Activated CD4-positive, alpha-beta T cell treated with anti-CD3 and anti-CD28 coated beads, Interleukin-2, amount 10 ng/mL, durations not matched to agents 24 days and 14 days (primary cell): ENCODE measurements around the gene EML6. TPM values are rescaled to one million over a fixed set of nuclear protein-coding genes. Genes with fewer than 3 reads are reported as not detected.
"Not testable (repeated sequence)": the region's sequence is repeated elsewhere in the genome, so short reads cannot be mapped to it uniquely, and the experiment has no call there.

Source experiments
- DNase-seq: peaks from one replicate; pipeline ENCODE4 v3.0.0; 2022
- H3K27ac Mint-ChIP-seq: one replicate; pipeline ENCODE4 v1.8.0; 2022; ENCODE audit warnings: mild to moderate bottlenecking, mixed read lengths
- H3K27me3 Mint-ChIP-seq: one replicate; pipeline ENCODE4 v1.8.0; 2022; ENCODE audit warnings: mixed read lengths
- H3K36me3 Mint-ChIP-seq: one replicate; pipeline ENCODE4 v1.8.0; 2022; ENCODE audit warnings: low read depth, mild to moderate bottlenecking, mixed read lengths
- H3K4me1 Mint-ChIP-seq: one replicate; pipeline ENCODE4 v1.8.0; 2021; ENCODE audit warnings: mixed read lengths
- H3K4me3 Mint-ChIP-seq: one replicate; pipeline ENCODE4 v1.8.0; 2022; ENCODE audit warnings: mild to moderate bottlenecking, moderate library complexity, mixed read lengths
- H3K9me3 Mint-ChIP-seq: one replicate; pipeline ENCODE4 v1.8.0; 2021; ENCODE audit warnings: mixed read lengths
- intact Hi-C: fragments of 100-400 bp; cut with micrococcal nuclease; formaldehyde crosslinking; loops from one replicate; pipeline ENCODE4 v1.15.1; 2023
- total RNA-seq: library from RNA; stranded (reverse); gene quantifications from 2 replicates; pipeline ENCODE4 v1.2.3, GENCODE V29; 2022

The EML6 gene
- total RNA-seq, 1 donor from 2014 or later = 0.77 TPM

- Mint-ChIP-seq H3K4me1 (no peaks in the 10 kb centered on the region), H3K36me3 (no peaks in the 10 kb centered on the region), H3K9me3 (no peaks in the 10 kb centered on the region), H3K27me3 (no peaks in the 10 kb centered on the region), H3K4me3 (no peak overlapping the region), H3K27ac (no peak overlapping the region)
- DNase-seq = no peak
- intact Hi-C loops = no loop called here
Observed at GRCh38 chr2:54840559-54841468, 117.4 kb downstream of the EML6 start.

GRCh38 chr2:54841500-54841899, 118.0 kb downstream of the EML6 start:
- H3K27me3 Mint-ChIP-seq, H3K9me3 Mint-ChIP-seq, intact Hi-C loops, H3K4me1 Mint-ChIP-seq, H3K27ac Mint-ChIP-seq, H3K4me3 Mint-ChIP-seq, H3K36me3 Mint-ChIP-seq, DNase-seq: not testable (repeated sequence)

DNA sequence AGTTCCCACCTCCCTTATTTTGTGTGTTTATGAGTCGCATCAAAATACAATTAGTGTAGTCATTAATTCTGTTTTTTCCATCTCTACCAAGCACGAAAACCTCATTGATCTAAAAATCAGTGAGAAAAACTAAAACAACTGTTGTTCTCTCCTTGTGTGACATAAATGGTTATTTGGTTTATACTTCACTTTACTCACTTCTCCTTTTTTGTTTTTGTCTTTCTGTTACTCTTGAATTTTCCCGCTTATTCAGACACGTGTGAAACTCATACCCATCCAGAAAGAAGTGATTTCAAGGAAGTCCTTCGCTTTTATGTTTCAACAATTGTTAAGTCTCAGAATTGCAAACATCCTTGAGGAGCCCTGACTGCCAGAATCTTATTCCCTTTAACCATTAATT, 121.6 kb downstream of the EML6 start:
- intact Hi-C loops = no loop called here
- no peaks in the 10 kb centered on the region for H3K4me1 Mint-ChIP-seq
- H3K27ac Mint-ChIP-seq = no peak overlapping the region
- H3K36me3 Mint-ChIP-seq = no peaks in the 10 kb centered on the region
- H3K4me3 Mint-ChIP-seq = no peak overlapping the region
- H3K27me3 Mint-ChIP-seq = peaks cover 1% of the 10 kb centered on the region
- no peak for DNase-seq
- no peaks in the 10 kb centered on the region for H3K9me3 Mint-ChIP-seq

GRCh38 chr2:54845514-54845913, 122.1 kb downstream of the EML6 start:
- Mint-ChIP-seq H3K27ac (no peak overlapping the region), H3K27me3 (peaks cover 3% of the 10 kb centered on the region), H3K4me1 (no peaks in the 10 kb centered on the region), H3K9me3 (no peaks in the 10 kb centered on the region), H3K36me3 (no peaks in the 10 kb centered on the region), H3K4me3 (no peak overlapping the region)
- intact Hi-C loops = no loop called here
- no peak for DNase-seq

DNA sequence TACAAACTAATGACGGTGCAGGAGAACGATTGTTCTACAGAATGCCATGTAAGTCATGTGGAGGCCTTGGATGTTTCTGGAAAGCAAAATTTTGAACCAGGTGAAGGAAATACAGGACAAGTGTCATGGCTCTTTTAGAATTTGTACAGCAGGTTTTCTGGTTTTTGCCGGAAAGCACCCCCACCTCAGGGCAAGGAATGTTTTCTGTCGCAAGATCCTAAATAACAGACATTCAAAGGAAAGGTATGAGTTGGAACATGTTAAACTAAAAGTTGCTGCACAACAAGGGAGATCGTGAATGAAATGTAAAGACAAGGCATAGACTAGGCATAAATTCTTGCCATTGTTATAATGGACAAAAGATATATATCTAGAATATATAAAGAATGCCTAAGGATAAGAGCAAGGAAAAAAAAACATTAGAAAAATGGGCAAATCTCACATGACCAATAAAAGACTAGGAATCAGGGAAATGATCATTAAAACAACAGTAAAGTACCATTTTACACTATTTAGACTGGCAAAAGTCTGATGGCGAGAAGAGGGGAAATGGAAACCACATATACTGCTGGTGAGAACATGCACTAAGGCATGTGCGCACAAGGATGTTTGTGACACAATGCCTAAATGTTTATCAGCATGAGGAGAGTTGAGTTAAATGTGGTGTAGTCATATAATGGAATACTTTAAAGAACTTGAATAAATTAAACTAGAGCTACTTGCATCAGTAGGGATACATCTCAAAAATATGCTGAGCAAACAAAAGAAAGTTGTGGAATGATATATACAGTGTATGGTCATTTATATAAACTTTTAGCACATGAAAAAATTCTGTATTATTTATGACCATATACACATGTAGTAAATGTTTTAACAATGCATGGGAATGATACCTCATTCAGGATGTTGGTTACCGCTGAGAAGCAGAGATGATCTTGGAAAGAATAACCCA, 127.0 kb downstream of the EML6 start:
- intact Hi-C loops = no loop called here
- H3K27me3 Mint-ChIP-seq = peaks cover 3% of the 10 kb centered on the region
- no peaks in the 10 kb centered on the region for H3K9me3 Mint-ChIP-seq
- H3K4me3 Mint-ChIP-seq = no peak overlapping the region
- no peaks in the 10 kb centered on the region for H3K4me1 Mint-ChIP-seq
- no peak for DNase-seq
- no peak overlapping the region for H3K27ac Mint-ChIP-seq
- no peaks in the 10 kb centered on the region for H3K36me3 Mint-ChIP-seq

DNA sequence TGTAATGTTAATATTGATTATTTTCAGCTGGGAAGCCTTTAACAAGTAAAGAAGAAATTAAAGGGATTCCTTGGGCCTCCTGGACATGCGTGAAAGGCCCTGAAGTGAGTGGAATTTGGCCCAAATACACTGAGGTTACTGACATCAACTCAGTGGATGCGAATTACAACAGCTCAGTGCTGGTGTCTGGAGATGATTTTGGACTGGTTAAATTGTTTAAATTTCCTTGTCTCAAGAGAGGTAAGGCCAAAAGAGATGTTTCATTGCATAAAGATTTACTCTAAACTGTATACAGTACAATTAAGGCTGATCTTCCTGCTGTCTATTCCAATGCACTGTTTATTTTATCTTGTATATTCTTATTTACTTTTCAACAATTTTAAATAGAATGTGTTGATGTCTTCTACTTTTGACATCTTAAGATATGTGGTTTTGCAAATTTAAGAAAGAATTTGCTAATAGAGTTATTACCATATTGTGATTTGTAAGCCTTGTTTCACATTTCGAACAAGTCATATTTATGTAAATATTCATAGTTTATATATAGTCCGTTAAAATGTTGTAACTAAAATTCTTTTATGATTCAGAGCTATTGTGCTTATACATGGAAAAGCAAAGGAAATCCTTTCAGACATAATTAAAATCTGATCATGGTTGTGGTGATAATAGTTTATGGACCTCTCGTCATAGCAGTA, 130.3 kb downstream of the EML6 start:
- H3K36me3 Mint-ChIP-seq = no peaks in the 10 kb centered on the region
- H3K27ac Mint-ChIP-seq = no peak overlapping the region
- intact Hi-C loops = no loop called here
- DNase-seq = no peak
- no peaks in the 10 kb centered on the region for H3K9me3 Mint-ChIP-seq
- no peaks in the 10 kb centered on the region for H3K4me1 Mint-ChIP-seq
- peaks cover 3% of the 10 kb centered on the region for H3K27me3 Mint-ChIP-seq
- H3K4me3 Mint-ChIP-seq = no peak overlapping the region

DNA sequence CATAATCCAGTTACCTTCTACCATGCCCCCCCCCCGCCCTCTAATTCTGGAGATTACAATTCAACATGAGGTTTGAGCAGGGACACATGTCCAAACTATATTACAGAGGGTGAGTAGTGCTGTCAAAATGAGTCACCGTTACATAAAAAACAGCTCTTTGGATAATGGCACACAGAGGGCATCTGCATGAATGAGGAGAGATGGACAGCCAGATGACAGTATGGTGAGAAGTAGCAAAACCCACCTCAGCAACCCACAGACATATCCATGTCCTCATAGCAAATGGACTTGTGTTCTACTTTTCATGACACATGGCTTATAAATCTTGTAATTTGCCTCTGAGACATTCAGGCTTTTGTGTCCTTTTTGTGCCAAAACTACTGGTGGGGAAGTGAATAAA, 132.0 kb downstream of the EML6 start:
- no peak for DNase-seq
- intact Hi-C loops = no loop called here
- H3K36me3 Mint-ChIP-seq = no peaks in the 10 kb centered on the region
- no peaks in the 10 kb centered on the region for H3K27me3 Mint-ChIP-seq
- H3K9me3 Mint-ChIP-seq = no peaks in the 10 kb centered on the region
- no peaks in the 10 kb centered on the region for H3K4me1 Mint-ChIP-seq
- no peak overlapping the region for H3K4me3 Mint-ChIP-seq
- H3K27ac Mint-ChIP-seq = no peak overlapping the region

GRCh38 chr2:54858021-54858681, 134.7 kb downstream of the EML6 start:
- H3K9me3 Mint-ChIP-seq = peaks cover 5% of the 10 kb centered on the region

GRCh38 chr2:54859416-54859815, 136.0 kb downstream of the EML6 start:
- Mint-ChIP-seq H3K4me3 (no peak overlapping the region), H3K27me3 (no peaks in the 10 kb centered on the region), H3K36me3 (no peaks in the 10 kb centered on the region), H3K27ac (no peak overlapping the region), H3K4me1 (no peaks in the 10 kb centered on the region), H3K9me3 (peaks cover 5% of the 10 kb centered on the region)
- DNase-seq = no peak
- intact Hi-C loops = no loop called here

More at GRCh38 chr2:54858021-54858681, 134.7 kb downstream of the EML6 start:
- Mint-ChIP-seq H3K36me3 (no peaks in the 10 kb centered on the region), H3K27ac (no peak overlapping the region), H3K27me3 (no peaks in the 10 kb centered on the region), H3K4me3 (no peak overlapping the region), H3K4me1 (no peaks in the 10 kb centered on the region)
- intact Hi-C loops = no loop called here
- DNase-seq = no peak

DNA sequence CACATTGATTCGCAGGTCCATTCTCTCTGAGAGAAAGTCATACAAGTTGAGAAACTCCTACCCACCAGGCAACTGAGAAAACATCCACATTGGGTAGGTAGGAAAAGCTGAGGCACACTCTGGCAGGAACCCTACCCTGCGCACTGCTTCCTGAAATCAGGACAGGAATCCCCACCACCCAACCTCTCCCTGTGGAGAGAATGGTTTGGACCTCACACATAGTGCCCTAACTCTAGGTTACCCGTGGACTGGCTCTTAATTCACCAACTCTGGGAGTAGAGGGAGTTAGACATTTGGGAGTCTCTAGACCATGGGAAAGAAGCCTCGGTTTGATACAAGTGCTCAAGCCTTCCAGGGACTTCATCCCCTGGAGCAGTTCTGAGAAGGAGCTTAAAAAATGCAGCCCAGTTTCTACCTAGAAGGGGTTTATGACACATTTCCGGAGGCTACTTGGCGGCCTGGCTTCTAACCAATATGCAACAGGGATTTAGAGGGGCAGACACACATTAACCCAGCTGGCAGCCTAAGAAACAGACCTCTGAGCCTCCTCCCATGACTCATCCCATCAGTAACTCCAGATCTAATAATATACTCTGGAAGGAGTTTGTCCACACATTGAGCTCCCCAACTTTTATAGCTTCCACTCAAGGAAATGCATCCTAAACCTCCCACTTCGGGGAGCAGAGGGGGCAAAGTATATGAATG, 136.7 kb downstream of the EML6 start:
- no peak overlapping the region for H3K4me3 Mint-ChIP-seq
- peaks cover 5% of the 10 kb centered on the region for H3K9me3 Mint-ChIP-seq
- H3K27ac Mint-ChIP-seq = no peak overlapping the region
- no peaks in the 10 kb centered on the region for H3K4me1 Mint-ChIP-seq
- DNase-seq = no peak
- intact Hi-C loops = no loop called here
- H3K36me3 Mint-ChIP-seq = no peaks in the 10 kb centered on the region
- no peaks in the 10 kb centered on the region for H3K27me3 Mint-ChIP-seq

DNA sequence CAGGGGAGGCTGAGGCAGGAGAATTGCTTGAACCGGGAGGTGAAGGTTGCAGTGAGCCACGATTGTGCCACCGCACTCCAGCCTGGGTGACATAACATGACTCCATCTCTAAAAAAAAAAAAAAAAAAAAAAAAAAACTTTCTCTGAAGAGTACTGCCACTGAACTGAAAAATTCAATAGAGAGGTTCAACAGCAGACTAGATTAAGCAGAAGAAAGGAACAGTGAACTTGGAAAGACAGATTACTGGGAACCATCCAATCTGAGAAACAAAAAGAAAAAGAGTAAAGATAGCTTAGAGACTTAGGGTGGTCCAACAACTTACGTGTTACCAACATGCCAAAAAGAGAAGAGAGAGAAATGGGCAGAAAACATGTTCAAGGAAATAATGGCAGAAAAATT, 138.8 kb downstream of the EML6 start:
- peaks cover 6% of the 10 kb centered on the region for H3K4me1 Mint-ChIP-seq
- H3K9me3 Mint-ChIP-seq = peaks cover 5% of the 10 kb centered on the region
- intact Hi-C loops = no loop called here
- H3K36me3 Mint-ChIP-seq = no peaks in the 10 kb centered on the region
- no peak overlapping the region for H3K4me3 Mint-ChIP-seq
- no peak for DNase-seq
- no peak overlapping the region for H3K27ac Mint-ChIP-seq
- H3K27me3 Mint-ChIP-seq = no peaks in the 10 kb centered on the region

DNA sequence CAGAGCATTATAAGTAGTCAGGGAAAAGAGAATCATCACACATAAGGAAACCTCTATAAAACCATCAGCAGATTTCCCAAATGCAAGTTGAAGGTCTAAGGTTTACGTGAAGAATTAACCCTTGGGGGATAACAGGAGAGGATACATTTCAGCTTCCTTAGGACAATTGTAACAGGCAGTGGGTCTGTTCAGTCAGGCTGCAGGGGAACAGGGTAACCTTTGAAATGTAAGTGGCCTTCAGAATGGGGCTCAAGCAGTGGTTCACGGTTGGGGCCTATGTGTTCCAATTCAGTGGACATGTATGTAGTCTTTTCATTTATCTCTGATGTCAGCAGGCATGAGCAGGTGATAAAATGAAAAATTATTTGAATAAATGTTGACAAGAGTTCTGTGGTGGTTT, 139.3 kb downstream of the EML6 start:
- Mint-ChIP-seq H3K4me1 (peaks cover 9% of the 10 kb centered on the region), H3K9me3 (peaks cover 5% of the 10 kb centered on the region), H3K4me3 (no peak overlapping the region), H3K27ac (no peak overlapping the region), H3K27me3 (no peaks in the 10 kb centered on the region), H3K36me3 (no peaks in the 10 kb centered on the region)
- DNase-seq = no peak
- intact Hi-C loops = no loop called here

- peaks cover 5% of the 10 kb centered on the region for H3K9me3 Mint-ChIP-seq
- no peak overlapping the region for H3K27ac Mint-ChIP-seq
- H3K4me1 Mint-ChIP-seq = peaks cover 9% of the 10 kb centered on the region
- H3K27me3 Mint-ChIP-seq = no peaks in the 10 kb centered on the region
- intact Hi-C loops = no loop called here
- no peak overlapping the region for H3K4me3 Mint-ChIP-seq
- DNase-seq = no peak
- no peaks in the 10 kb centered on the region for H3K36me3 Mint-ChIP-seq
Observed at GRCh38 chr2:54863660-54864059, 140.2 kb downstream of the EML6 start.
